MM.1S (cell line): ENCODE data around the gene SDF2L1.
"Not testable (repeated sequence)": the region's sequence is repeated elsewhere in the genome, so short reads cannot be mapped to it uniquely, and the experiment has no call there.

Source experiments
- DNase-seq: peaks from one replicate; pipeline ENCODE4 v3.0.0-alpha.2; 2015
- H2AFZ ChIP-seq: fragments of 300-600 bp; sonication (generic); 2 replicates; pipeline ENCODE4 v1.6.0; 2016; ENCODE audit warnings: antibody characterized with exemption, low read length
- H3F3A ChIP-seq: fragments of 300-600 bp; sonication (generic); 2 replicates; pipeline ENCODE4 v1.6.1; 2016; ENCODE audit warnings: mild to moderate bottlenecking, antibody characterized with exemption, low read length, moderate library complexity, mixed read lengths; ENCODE audit not compliant: insufficient read depth
- H3K27ac ChIP-seq: fragments of 300-600 bp; sonication (generic); 2 replicates; pipeline ENCODE4 v1.5.1; 2016; ENCODE audit warnings: mild to moderate bottlenecking, low read length
- H3K27me3 ChIP-seq: fragments of 300-600 bp; sonication (generic); replicated peaks from 2 replicates; pipeline ENCODE4 v1.6.0; 2016; ENCODE audit warnings: low read length; ENCODE audit not compliant: insufficient read depth
- H3K36me3 ChIP-seq: fragments of 300-600 bp; sonication (generic); replicated peaks from 2 replicates; pipeline ENCODE4 v1.6.1; 2016; ENCODE audit warnings: mild to moderate bottlenecking, low read length, mixed read lengths; ENCODE audit not compliant: insufficient read depth
- H3K4me1 ChIP-seq: fragments of 300-600 bp; sonication (generic); 2 replicates; pipeline ENCODE4 v1.6.1; 2016; ENCODE audit warnings: low read length, mixed read lengths
- H3K4me2 ChIP-seq: fragments of 300-600 bp; sonication (generic); 2 replicates; pipeline ENCODE4 v1.6.0; 2016; ENCODE audit warnings: low read depth, low read length
- H3K4me3 ChIP-seq: fragments of 300-600 bp; sonication (generic); 2 replicates; pipeline ENCODE4 v1.5.1; 2016; ENCODE audit warnings: low read length, mixed read lengths
- H3K79me2 ChIP-seq: fragments of 300-600 bp; sonication (generic); 2 replicates; pipeline ENCODE4 v1.6.1; 2016; ENCODE audit warnings: mixed run types, low read length, mixed read lengths
- H3K9ac ChIP-seq: fragments of 300-600 bp; sonication (generic); 2 replicates; pipeline ENCODE4 v1.6.1; 2016; ENCODE audit warnings: low read length, mixed read lengths
- H3K9me2 ChIP-seq: fragments of 300-600 bp; sonication (generic); replicated peaks from 2 replicates; pipeline ENCODE4 v1.6.1; 2016; ENCODE audit warnings: mild to moderate bottlenecking, low read length, mixed read lengths; ENCODE audit not compliant: insufficient read depth
- H3K9me3 ChIP-seq: fragments of 300-600 bp; sonication (generic); replicated peaks from 2 replicates; pipeline ENCODE4 v1.6.1; 2016; ENCODE audit warnings: mild to moderate bottlenecking, low read length, mixed read lengths; ENCODE audit not compliant: insufficient read depth
- H4K20me1 ChIP-seq: fragments of 300-600 bp; sonication (generic); 2 replicates; pipeline ENCODE4 v1.6.1; 2016; ENCODE audit warnings: mild to moderate bottlenecking, low read length, moderate library complexity, mixed read lengths; ENCODE audit not compliant: insufficient read depth
- EZH2 ChIP-seq: fragments of 300-600 bp; sonication (generic); optimal IDR thresholded peaks from 2 replicates; pipeline ENCODE3; 2017; ENCODE audit warnings: low read depth, mild to moderate bottlenecking, antibody characterized with exemption, low read length, mixed read lengths
- EZH2phosphoT487 ChIP-seq: fragments of 300-600 bp; sonication (generic); IDR thresholded peaks from 2 replicates; pipeline ENCODE4 v1.6.1; 2018; ENCODE audit warnings: antibody characterized with exemption, low read length
- TF ChIP-seq, protein P1 (sequence below): fragments of 300-600 bp; sonication (generic); IDR thresholded peaks from 2 replicates; pipeline ENCODE4 v1.5.1; 2016; ENCODE audit warnings: antibody characterized with exemption, low read length, mixed read lengths

SDF2L1 gene

DNA sequence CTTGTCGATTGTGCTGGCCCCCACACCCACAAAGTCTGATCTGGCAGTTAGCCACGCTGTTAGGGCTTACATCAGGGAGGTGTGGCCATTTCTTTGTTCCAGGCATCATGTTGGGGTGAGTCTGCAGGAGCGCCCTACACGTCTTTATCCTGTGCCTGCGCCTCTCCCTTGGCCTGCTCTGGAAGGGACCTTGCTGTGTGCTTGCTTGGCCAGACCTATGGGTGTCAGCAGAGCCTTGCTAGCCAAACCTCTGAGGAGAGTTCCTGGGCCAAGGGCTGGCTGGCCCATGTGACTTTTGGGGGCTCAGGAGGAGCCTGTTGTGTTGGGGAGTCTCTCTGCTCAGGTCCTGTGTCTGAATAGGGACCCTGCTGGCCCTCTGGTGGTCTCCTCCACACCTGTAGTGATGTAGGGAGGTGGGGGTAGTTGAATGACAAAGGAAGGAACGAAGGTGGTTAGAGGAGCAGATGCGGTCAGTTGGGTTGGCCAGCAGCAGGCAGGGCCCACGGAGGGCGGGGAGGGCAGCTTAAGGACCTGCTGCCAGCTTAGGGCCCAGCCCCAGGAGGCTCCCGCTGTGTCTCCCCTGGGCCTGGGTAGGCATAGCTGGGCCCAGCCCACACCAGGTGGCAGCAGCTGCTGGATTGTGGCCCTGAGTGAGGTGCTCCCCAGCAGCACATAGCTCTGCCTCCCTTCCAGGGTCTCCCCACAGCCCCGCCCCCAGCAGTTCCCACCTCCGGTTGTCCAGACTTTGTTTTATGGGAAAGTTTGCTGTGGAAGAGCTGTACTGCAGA lies 31.6 kb downstream of the SDF2L1 start:
- Histone ChIP-seq H3F3A (no peaks in the 10 kb centered on the region), H3K9me2 (no peaks in the 10 kb centered on the region), H3K27me3 (no peaks in the 10 kb centered on the region), H3K9ac (no peak overlapping the region), H3K79me2 (0 out of 2 replicates have a peak, but pooled peaks cover 3% of the 10 kb centered on the region), H4K20me1 (no peaks in the 10 kb centered on the region), H3K4me2 (no peak overlapping the region), H2AFZ (no peak overlapping the region), H3K36me3 (no peaks in the 10 kb centered on the region), H3K4me3 (no peak overlapping the region), H3K27ac (no peak overlapping the region), H3K4me1 (no peaks in the 10 kb centered on the region), H3K9me3 (no peaks in the 10 kb centered on the region)
- no peak for DNase-seq
- TF ChIP-seq EZH2phosphoT487 (no peak), EZH2 (no peak)
- TF ChIP-seq, protein P1, sequence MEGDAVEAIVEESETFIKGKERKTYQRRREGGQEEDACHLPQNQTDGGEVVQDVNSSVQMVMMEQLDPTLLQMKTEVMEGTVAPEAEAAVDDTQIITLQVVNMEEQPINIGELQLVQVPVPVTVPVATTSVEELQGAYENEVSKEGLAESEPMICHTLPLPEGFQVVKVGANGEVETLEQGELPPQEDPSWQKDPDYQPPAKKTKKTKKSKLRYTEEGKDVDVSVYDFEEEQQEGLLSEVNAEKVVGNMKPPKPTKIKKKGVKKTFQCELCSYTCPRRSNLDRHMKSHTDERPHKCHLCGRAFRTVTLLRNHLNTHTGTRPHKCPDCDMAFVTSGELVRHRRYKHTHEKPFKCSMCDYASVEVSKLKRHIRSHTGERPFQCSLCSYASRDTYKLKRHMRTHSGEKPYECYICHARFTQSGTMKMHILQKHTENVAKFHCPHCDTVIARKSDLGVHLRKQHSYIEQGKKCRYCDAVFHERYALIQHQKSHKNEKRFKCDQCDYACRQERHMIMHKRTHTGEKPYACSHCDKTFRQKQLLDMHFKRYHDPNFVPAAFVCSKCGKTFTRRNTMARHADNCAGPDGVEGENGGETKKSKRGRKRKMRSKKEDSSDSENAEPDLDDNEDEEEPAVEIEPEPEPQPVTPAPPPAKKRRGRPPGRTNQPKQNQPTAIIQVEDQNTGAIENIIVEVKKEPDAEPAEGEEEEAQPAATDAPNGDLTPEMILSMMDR, result no peak

DNA sequence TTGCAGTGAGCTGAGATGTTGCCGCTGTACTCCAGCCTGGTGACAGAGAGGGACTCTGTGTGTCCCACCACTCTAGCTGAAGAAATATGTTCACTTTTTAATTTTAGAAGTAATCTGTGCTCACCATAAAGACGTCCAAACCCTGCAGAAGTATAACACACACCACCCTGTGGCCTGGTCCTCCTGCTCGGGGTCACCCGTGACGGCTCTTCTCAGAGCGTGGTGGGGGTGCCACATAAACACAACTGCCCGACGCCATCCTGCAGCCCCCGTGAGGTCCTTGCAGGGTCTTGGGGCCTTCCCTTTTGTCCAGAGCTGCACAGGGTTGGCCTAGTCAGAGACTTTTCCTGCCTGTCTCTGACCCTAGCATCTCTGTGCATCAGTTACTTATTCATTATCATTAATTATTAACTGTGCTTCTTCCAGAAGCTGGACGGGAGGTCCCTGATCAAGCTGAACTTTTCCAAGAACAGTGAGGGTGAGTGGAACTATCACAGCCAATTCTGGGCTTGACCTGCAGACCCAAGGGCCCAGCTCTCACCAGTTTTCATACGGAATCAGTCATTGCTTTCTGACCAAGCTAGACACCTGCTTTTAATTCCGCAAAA lies 32.6 kb downstream of the SDF2L1 start:
- no peak overlapping the region for H3K4me2 ChIP-seq
- no peak overlapping the region for H3K9ac ChIP-seq
- no peak for DNase-seq
- TF ChIP-seq, protein P1, result no peak
- TF ChIP-seq EZH2 (no peak), EZH2phosphoT487 (no peak)
- no peak overlapping the region for H2AFZ ChIP-seq
- no peaks in the 10 kb centered on the region for H3K27me3 ChIP-seq
- H4K20me1 ChIP-seq, result no peaks in the 10 kb centered on the region
- H3K27ac ChIP-seq, result no peak overlapping the region
- H3K36me3 ChIP-seq, result no peaks in the 10 kb centered on the region
- H3K79me2 ChIP-seq, result 0 out of 2 replicates have a peak, but pooled peaks cover 1% of the 10 kb centered on the region
- H3F3A ChIP-seq, result no peaks in the 10 kb centered on the region
- H3K4me1 ChIP-seq, result no peaks in the 10 kb centered on the region
- no peaks in the 10 kb centered on the region for H3K9me2 ChIP-seq
- H3K9me3 ChIP-seq, result no peaks in the 10 kb centered on the region
- H3K4me3 ChIP-seq, result no peak overlapping the region

DNA sequence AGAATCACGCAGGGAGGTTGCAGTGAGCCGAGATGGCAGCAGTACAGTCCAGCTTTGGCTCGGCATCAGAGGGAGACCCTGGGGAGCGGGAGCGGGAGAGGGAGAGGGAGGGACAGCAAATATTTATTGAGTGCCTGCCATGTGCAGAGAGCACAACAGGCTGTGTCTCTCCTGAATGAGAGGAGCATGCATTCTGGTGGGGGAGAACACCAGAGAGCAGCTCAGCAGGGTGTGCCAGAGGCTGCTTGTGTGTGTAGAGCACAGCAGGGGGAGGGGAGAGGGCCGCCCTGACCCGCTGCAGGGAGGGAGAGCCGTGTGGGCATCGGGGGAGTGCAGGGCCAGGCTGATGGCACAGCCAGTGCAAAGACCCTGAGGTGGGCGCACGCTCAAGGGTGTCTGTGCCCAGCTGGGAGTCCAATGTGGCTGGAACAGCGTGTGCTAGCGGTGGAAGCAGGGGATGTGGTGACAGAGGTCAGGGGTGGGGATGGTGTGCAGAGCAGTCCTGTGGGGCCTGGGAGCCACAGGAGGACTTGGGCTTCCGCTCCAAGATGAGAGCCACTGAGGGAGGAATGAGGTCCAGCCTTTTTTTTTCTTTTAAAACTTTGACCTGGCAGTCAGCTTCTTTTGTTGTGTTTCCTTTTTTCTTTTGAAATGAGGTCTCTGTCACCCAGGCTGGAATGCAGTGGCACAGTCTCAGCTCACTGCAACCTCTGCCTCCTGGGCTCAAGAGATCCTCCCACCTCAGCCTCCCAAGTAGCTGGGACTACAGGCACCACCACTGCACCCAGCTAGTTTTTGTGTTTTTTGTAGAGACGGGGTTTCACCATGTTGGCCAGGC lies 35.7 kb downstream of the SDF2L1 start:
- TF ChIP-seq EZH2 (no peak), EZH2phosphoT487 (no peak)
- TF ChIP-seq, protein P1, result no peak
- H3K79me2 ChIP-seq, result no peaks in the 10 kb centered on the region
- H4K20me1 ChIP-seq, result no peaks in the 10 kb centered on the region
- no peaks in the 10 kb centered on the region for H3F3A ChIP-seq
- H3K9ac ChIP-seq, result no peak overlapping the region
- H3K27me3 ChIP-seq, result no peaks in the 10 kb centered on the region
- H3K9me2 ChIP-seq, result no peaks in the 10 kb centered on the region
- no peaks in the 10 kb centered on the region for H3K9me3 ChIP-seq
- H3K4me3 ChIP-seq, result no peak overlapping the region
- no peaks in the 10 kb centered on the region for H3K4me1 ChIP-seq
- no peak overlapping the region for H3K27ac ChIP-seq
- no peak overlapping the region for H2AFZ ChIP-seq
- no peaks in the 10 kb centered on the region for H3K36me3 ChIP-seq
- H3K4me2 ChIP-seq, result no peak overlapping the region
- no peak for DNase-seq

DNA sequence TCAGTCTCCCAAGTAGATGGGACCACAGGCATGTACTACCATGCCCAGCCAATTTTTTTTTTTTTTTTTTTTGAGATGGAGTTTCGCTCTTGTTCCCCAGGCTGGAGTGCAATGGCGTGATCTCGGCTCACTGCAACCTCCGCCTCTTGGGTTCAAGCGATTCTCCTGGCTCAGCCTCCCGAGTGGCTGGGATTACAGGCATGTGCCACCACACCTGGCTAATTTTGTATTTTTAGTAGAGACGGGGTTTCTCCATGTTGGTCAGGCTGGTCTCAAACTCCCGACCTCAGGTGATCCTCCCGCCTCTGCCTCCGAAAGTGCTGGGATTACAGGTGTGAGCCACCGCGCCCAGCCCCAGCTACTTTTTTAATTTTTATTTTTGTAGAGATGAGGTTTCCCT lies 36.7 kb downstream of the SDF2L1 start:
- not testable (repeated sequence) for DNase-seq, H3K27ac ChIP-seq, H3K36me3 ChIP-seq, H3K4me1 ChIP-seq, H4K20me1 ChIP-seq, H3K9me3 ChIP-seq, H3K4me3 ChIP-seq, H3K9ac ChIP-seq, H3F3A ChIP-seq, H3K79me2 ChIP-seq, H3K4me2 ChIP-seq, H2AFZ ChIP-seq, H3K9me2 ChIP-seq, H3K27me3 ChIP-seq
